GM12864 (cell line): ENCODE data around the gene PDSS2.
"Not testable (repeated sequence)": the region's sequence is repeated elsewhere in the genome, so short reads cannot be mapped to it uniquely, and the experiment has no call there.

Source experiments
- DNase-seq: peaks from one replicate; pipeline ENCODE4 v3.0.0-alpha.2; 2011; ENCODE audit warnings: low read depth
- H3K4me3 ChIP-seq: 2 replicates; pipeline ENCODE4 v1.5.1; 2011; ENCODE audit warnings: mild to moderate bottlenecking, low read depth, low read length, control low read depth
- CTCF ChIP-seq: IDR thresholded peaks from 2 replicates; pipeline ENCODE4 v1.5.1; 2011; ENCODE audit warnings: low read depth, mild to moderate bottlenecking, moderate library complexity, low read length, control low read depth, inconsistent platforms; ENCODE audit errors: missing control alignments

The PDSS2 gene

GRCh38 chr6:107434812-107435211, 24.6 kb downstream of the PDSS2 start:
- no peak for DNase-seq
- no peak for TF ChIP-seq CTCF
- no peak overlapping the region for H3K4me3 ChIP-seq

GRCh38 chr6:107425951-107426350, 33.4 kb downstream of the PDSS2 start:
- DNase-seq, H3K4me3 ChIP-seq: not testable (repeated sequence)

- no peak overlapping the region for H3K4me3 ChIP-seq
- no peak for TF ChIP-seq CTCF
- no peak for DNase-seq
Observed at GRCh38 chr6:107423474-107423990, 35.8 kb downstream of the PDSS2 start.

- TF ChIP-seq CTCF = no peak
- H3K4me3 ChIP-seq = no peak overlapping the region
- DNase-seq = no peak
Observed at GRCh38 chr6:107421696-107422256, 37.6 kb downstream of the PDSS2 start.

- DNase-seq = no peak
- no peak for TF ChIP-seq CTCF
- no peak overlapping the region for H3K4me3 ChIP-seq
Observed at GRCh38 chr6:107419733-107420132, 39.6 kb downstream of the PDSS2 start.

- peak; percentile 82 for TF ChIP-seq CTCF
Observed at GRCh38 chr6:107418118-107418517, 41.2 kb downstream of the PDSS2 start.

GRCh38 chr6:107416145-107416544, 43.2 kb downstream of the PDSS2 start:
- DNase-seq = no peak
- H3K4me3 ChIP-seq = no peak overlapping the region
- TF ChIP-seq CTCF = no peak

More at GRCh38 chr6:107418118-107418517, 41.2 kb downstream of the PDSS2 start:
- no peak for DNase-seq
- H3K4me3 ChIP-seq = no peak overlapping the region
